ENCODE data around the gene RNASE7.

DNA sequence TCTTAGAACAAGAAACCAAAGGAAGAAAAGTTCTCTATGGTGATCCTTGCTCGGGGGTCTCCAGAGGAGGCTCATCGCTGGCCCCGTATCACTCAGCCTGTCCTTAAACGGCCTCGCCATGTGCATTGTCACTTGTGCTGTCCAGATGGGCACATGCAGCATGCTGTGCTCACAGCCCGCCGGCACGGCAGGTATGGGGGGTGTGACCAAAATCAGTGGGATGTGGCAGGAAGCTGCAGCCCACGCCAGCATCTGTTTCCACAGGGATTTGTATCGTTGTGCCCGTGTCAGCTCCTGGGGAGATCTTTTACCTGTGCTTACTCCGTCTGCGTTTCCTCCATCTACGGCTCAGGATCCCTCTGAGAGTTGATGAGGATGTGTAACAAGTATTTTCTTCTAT, 45.6 kb upstream of the RNASE7 start:
- TF ChIP-seq ZFHX2 (tag by site-specific recombination; conservative IDR thresholded peaks at IDR 0.05) = no peak
- no peak for TF ChIP-seq ZNF561 (tag by site-specific recombination; IDR thresholded peaks at IDR 0.05; ENCODE audit: borderline replicate concordance)
- TF ChIP-seq ZNF654 (tag by site-specific recombination; IDR thresholded peaks at IDR 0.05; ENCODE audit: low read depth) = no peak

All from HEK293 (cell line).